GM12878 (cell line): ENCODE results near the gene BOD1L1.

Experiments used
- IKZF1 ChIP-seq: fragments of 450-650 bp; conservative IDR thresholded peaks from 2 replicates; pipeline ENCODE4 v1.6.1; 2017; ENCODE audit warnings: antibody characterized with exemption, mild to moderate bottlenecking
- MXI1 ChIP-seq: fragments of 150-350 bp; IDR thresholded peaks from 2 replicates; pipeline ENCODE4 v1.6.1; 2011; ENCODE audit warnings: low read depth, mild to moderate bottlenecking, inconsistent platforms, low read length, improper control_type of control experiment
- NR2C2 ChIP-seq: IDR thresholded peaks from 2 replicates; pipeline ENCODE4 v1.6.1; 2011; ENCODE audit warnings: borderline replicate concordance, low read depth; ENCODE audit not compliant: control insufficient read depth, insufficient read length
- POLR2AphosphoS5 ChIP-seq: IDR thresholded peaks from 2 replicates; pipeline ENCODE4 v1.6.1; 2011; ENCODE audit warnings: mild to moderate bottlenecking, low read length, inconsistent platforms
- SIN3A ChIP-seq: IDR thresholded peaks from 2 replicates; pipeline ENCODE4 v1.6.1; 2012; ENCODE audit warnings: low read depth, low read length, improper control_type of control experiment
- SMC3 ChIP-seq: IDR thresholded peaks from 2 replicates; pipeline ENCODE4 v1.6.1; 2011; ENCODE audit warnings: low read length, improper control_type of control experiment, borderline replicate concordance
- SP1 ChIP-seq: IDR thresholded peaks from one replicate; pipeline ENCODE4 v1.6.1; 2011; ENCODE audit warnings: low read depth, low read length
- TF ChIP-seq, protein P1 (sequence below), 3 experiments: IDR thresholded peaks in 2 of 3; conservative IDR thresholded peaks in 1 of 3; 2 replicates each; pipeline ENCODE4 v1.5.1; 2011; ENCODE audit warnings: low read depth in 3 of 3, low read length in 3 of 3, mild to moderate bottlenecking in 3 of 3, control low read depth in 2 of 3, moderate library complexity in 2 of 3, inconsistent platforms in 1 of 3, mixed read lengths in 1 of 3; ENCODE audit not compliant: control insufficient read depth in 2 of 3, insufficient read depth in 1 of 3; ENCODE audit errors: extremely low read depth in 1 of 3
- TF ChIP-seq, protein P2 (sequence below): fragments of 450-650 bp; IDR thresholded peaks from 2 replicates; pipeline ENCODE4 v1.6.1; 2016; ENCODE audit warnings: mild to moderate bottlenecking, moderate library complexity, borderline replicate concordance

DNA sequence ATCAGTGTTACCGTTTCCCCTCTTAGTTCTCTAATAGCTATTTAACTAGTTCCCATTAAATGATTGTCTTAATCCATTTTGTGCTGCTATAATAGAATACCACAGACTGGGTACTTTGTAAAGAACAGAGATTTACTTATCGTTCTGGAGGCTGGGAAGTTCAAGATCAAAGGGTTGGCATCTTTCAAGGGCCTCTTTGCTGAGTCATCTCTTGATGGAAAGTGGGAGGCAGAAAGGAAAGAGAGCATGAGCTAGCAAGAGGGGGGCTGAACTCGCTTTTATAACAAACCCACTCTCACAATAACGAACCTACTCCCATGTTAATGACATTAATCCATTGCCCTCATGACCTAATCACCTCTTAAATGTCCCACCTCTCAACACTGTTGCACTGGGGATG, 65.9 kb downstream of the BOD1L1 start:
- TF ChIP-seq, protein P1, sequence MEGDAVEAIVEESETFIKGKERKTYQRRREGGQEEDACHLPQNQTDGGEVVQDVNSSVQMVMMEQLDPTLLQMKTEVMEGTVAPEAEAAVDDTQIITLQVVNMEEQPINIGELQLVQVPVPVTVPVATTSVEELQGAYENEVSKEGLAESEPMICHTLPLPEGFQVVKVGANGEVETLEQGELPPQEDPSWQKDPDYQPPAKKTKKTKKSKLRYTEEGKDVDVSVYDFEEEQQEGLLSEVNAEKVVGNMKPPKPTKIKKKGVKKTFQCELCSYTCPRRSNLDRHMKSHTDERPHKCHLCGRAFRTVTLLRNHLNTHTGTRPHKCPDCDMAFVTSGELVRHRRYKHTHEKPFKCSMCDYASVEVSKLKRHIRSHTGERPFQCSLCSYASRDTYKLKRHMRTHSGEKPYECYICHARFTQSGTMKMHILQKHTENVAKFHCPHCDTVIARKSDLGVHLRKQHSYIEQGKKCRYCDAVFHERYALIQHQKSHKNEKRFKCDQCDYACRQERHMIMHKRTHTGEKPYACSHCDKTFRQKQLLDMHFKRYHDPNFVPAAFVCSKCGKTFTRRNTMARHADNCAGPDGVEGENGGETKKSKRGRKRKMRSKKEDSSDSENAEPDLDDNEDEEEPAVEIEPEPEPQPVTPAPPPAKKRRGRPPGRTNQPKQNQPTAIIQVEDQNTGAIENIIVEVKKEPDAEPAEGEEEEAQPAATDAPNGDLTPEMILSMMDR (IDR thresholded peaks at IDR 0.05 in 2 of 3, conservative IDR thresholded peaks at IDR 0.05 in 1 of 3; ENCODE audit: control insufficient read depth in 2 of 3, extremely low read depth in 1 of 3, insufficient read depth in 1 of 3, low read depth in 3 of 3, low read length in 3 of 3) = no peak
- TF ChIP-seq, protein P2, sequence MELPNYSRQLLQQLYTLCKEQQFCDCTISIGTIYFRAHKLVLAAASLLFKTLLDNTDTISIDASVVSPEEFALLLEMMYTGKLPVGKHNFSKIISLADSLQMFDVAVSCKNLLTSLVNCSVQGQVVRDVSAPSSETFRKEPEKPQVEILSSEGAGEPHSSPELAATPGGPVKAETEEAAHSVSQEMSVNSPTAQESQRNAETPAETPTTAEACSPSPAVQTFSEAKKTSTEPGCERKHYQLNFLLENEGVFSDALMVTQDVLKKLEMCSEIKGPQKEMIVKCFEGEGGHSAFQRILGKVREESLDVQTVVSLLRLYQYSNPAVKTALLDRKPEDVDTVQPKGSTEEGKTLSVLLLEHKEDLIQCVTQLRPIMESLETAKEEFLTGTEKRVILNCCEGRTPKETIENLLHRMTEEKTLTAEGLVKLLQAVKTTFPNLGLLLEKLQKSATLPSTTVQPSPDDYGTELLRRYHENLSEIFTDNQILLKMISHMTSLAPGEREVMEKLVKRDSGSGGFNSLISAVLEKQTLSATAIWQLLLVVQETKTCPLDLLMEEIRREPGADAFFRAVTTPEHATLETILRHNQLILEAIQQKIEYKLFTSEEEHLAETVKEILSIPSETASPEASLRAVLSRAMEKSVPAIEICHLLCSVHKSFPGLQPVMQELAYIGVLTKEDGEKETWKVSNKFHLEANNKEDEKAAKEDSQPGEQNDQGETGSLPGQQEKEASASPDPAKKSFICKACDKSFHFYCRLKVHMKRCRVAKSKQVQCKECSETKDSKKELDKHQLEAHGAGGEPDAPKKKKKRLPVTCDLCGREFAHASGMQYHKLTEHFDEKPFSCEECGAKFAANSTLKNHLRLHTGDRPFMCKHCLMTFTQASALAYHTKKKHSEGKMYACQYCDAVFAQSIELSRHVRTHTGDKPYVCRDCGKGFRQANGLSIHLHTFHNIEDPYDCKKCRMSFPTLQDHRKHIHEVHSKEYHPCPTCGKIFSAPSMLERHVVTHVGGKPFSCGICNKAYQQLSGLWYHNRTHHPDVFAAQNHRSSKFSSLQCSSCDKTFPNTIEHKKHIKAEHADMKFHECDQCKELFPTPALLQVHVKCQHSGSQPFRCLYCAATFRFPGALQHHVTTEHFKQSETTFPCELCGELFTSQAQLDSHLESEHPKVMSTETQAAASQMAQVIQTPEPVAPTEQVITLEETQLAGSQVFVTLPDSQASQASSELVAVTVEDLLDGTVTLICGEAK = no peak
- TF ChIP-seq NR2C2 (no peak), MXI1 (no peak), SP1 (no peak), POLR2AphosphoS5 (no peak), SMC3 (no peak), IKZF1 (no peak), SIN3A (no peak)
